Calu3 (cell line): ENCODE results near the gene TBC1D8. TPM values are rescaled to one million over a fixed set of nuclear protein-coding genes. Genes with fewer than 3 reads are reported as not detected.
A peak's percentile ranks its signal among the peaks of the same experiment; 100 is the strongest.

Experiments used
- BruUV-seq: library from RNA; stranded (reverse); fragments of 400-500 nt; replicated peaks from 2 replicates; lab custom pipeline; 2021; lab: Mats Ljungman, UMichigan
- CTCF ChIA-PET: fragments of 300-600 bp; sonication (Branson Sonifier 250); formaldehyde crosslinking; loops from one replicate; lab custom pipeline; 2022; ENCODE audit warnings: antibody characterized with exemption; lab: Charles Lee
- DNase-seq: peaks from one replicate; pipeline ENCODE4 v3.0.0; 2022
- H3K27ac Mint-ChIP-seq: one replicate; pipeline ENCODE4 v1.8.0; 2022; ENCODE audit warnings: mixed read lengths; ENCODE audit not compliant: unreplicated experiment
- H3K27me3 Mint-ChIP-seq: one replicate; pipeline ENCODE4 v1.8.0; 2022; ENCODE audit warnings: mixed read lengths; ENCODE audit not compliant: unreplicated experiment
- H3K36me3 Mint-ChIP-seq: one replicate; pipeline ENCODE4 v1.8.0; 2022; ENCODE audit warnings: mild to moderate bottlenecking, moderate library complexity, mixed read lengths; ENCODE audit not compliant: insufficient read depth, unreplicated experiment
- H3K4me1 Mint-ChIP-seq: one replicate; pipeline ENCODE4 v1.8.0; 2022; ENCODE audit warnings: mild to moderate bottlenecking, low read depth, mixed read lengths; ENCODE audit not compliant: unreplicated experiment
- H3K4me3 Mint-ChIP-seq: one replicate; pipeline ENCODE4 v1.8.0; 2022; ENCODE audit warnings: mild to moderate bottlenecking, low read depth, moderate library complexity, mixed read lengths; ENCODE audit not compliant: unreplicated experiment
- H3K9me3 Mint-ChIP-seq: one replicate; pipeline ENCODE4 v1.8.0; 2022; ENCODE audit warnings: low read depth, mixed read lengths; ENCODE audit not compliant: unreplicated experiment
- CTCF ChIP-seq: fragments of 200-600 bp; IDR thresholded peaks from one replicate; pipeline ENCODE4 v1.8.0; 2022; ENCODE audit warnings: antibody characterized with exemption; ENCODE audit not compliant: unreplicated experiment
- intact Hi-C: fragments of 100-400 bp; cut with micrococcal nuclease; formaldehyde crosslinking; loops from one replicate; pipeline ENCODE4 v1.10.0; 2022; ENCODE audit not compliant: unreplicated experiment
- total RNA-seq: library from RNA; stranded (reverse); gene quantifications from 2 replicates; pipeline ENCODE4 v1.2.3, GENCODE V29; 2022

TBC1D8 gene
- total RNA-seq, 1 experiment from 2014 or later, result 25.3 TPM

- no peak for DNase-seq
- CTCF ChIA-PET, result no interaction called here
- no peaks in the 10 kb centered on the region for H3K9me3 Mint-ChIP-seq
- peaks cover 15% of the 10 kb centered on the region for H3K4me1 Mint-ChIP-seq
- no peak overlapping the region for H3K27ac Mint-ChIP-seq
- H3K4me3 Mint-ChIP-seq, result no peak overlapping the region
- BruUV-seq, result no TSS peak
- intact Hi-C loops, result no loop called here
- H3K27me3 Mint-ChIP-seq, result no peaks in the 10 kb centered on the region
- H3K36me3 Mint-ChIP-seq, result no peaks in the 10 kb centered on the region
- TF ChIP-seq CTCF, result no peak
Observed at GRCh38 chr2:101133492-101134100, 17.6 kb downstream of the TBC1D8 start.

- no peaks in the 10 kb centered on the region for H3K9me3 Mint-ChIP-seq
- TF ChIP-seq CTCF, result no peak
- BruUV-seq, result no TSS peak
- H3K4me3 Mint-ChIP-seq, result no peak overlapping the region
- no peaks in the 10 kb centered on the region for H3K27me3 Mint-ChIP-seq
- H3K27ac Mint-ChIP-seq, result no peak overlapping the region
- intact Hi-C loops, result no loop called here
- H3K36me3 Mint-ChIP-seq, result no peaks in the 10 kb centered on the region
- DNase-seq, result no peak
- CTCF ChIA-PET, result no interaction called here
- H3K4me1 Mint-ChIP-seq, result peaks cover 27% of the 10 kb centered on the region
Observed at GRCh38 chr2:101132202-101132601, 19.0 kb downstream of the TBC1D8 start.

DNA sequence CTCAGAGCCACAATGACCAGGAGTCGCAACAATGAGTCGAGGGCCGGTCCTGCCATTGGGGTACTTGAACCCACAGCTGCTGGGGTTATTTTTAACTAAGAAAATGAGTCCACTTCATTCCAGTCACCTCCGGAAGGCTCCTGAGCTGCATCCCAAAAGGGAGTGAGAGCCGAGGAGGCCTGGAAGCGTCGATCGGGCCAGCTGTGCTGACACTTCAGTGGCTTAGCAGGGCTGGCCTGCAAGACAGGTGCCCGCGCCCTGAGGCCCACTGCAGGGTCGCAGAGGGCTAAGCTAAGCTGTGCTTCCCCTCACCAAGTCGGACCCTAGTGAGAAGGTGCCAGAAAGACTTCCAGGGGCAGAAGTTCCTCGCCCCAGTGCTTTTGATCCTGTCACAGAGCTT, 21.1 kb downstream of the TBC1D8 start:
- TF ChIP-seq CTCF, result no peak
- CTCF ChIA-PET, result interaction anchor here (0.7 kb wide), 1 partner anchor 266 kb away, joined by 3 read pairs; no protein-coding TSS in a partner anchor
- H3K27ac Mint-ChIP-seq, result no peak overlapping the region

DNA sequence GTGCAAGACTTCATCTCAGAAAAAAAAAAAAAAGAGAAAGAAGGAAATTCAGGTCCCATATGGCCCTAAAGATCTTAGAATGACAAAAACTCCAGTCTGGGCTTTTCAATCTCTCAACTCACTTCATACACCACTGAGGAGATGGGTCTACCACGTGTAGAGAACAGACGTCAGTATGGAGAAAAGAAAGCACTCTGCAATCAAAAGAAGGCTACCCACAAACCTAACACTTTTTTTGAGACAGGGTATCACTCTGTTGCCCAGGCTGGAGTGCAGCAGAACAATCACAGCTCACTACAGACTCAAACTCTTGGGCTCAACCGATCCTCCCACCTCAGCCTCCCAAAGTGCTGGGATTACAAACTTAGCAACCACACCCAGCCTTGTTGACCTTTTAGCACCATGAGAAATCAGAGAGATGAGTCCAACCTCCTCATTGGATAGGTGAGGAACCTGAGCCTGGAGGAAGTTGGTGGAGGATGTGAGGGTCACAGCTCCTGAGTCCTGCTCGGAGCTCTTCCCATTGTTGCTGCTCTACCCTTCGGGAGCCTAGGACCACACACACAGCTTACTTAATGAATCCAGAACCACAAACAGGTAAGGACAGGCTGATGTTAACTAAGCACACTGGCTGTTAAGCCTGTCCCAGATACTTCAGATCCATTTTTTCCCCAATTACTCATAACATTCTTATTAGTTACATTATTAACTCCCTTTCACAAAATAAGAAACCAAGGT, 23.7 kb downstream of the TBC1D8 start:
- peaks cover 59% of the 10 kb centered on the region for H3K4me1 Mint-ChIP-seq
- no peak for TF ChIP-seq CTCF
- H3K27me3 Mint-ChIP-seq, result no peaks in the 10 kb centered on the region
- peaks cover 2% of the 10 kb centered on the region for H3K9me3 Mint-ChIP-seq
- no TSS peak for BruUV-seq
- no peak for DNase-seq
- peak overlapping the region; percentile 26 for H3K4me3 Mint-ChIP-seq
- intact Hi-C loops, result loop anchor here (5.0 kb wide), 1 partner anchor 65 kb away; no protein-coding TSS in a partner anchor
- H3K36me3 Mint-ChIP-seq, result peaks cover 12% of the 10 kb centered on the region
- peak overlapping the region; percentile 77 for H3K27ac Mint-ChIP-seq
- CTCF ChIA-PET, result no interaction called here

More for the DNA sequence above, 21.1 kb downstream of the TBC1D8 start:
- intact Hi-C loops, result no loop called here
- BruUV-seq, result no TSS peak
- peaks cover 2% of the 10 kb centered on the region for H3K9me3 Mint-ChIP-seq
- peaks cover 46% of the 10 kb centered on the region for H3K4me1 Mint-ChIP-seq
- H3K36me3 Mint-ChIP-seq, result peaks cover 7% of the 10 kb centered on the region
- DNase-seq, result no peak
- no peaks in the 10 kb centered on the region for H3K27me3 Mint-ChIP-seq
- H3K4me3 Mint-ChIP-seq, result no peak overlapping the region
